MM.1S (cell line): ENCODE measurements around the gene LEO1.

Experiments
- DNase-seq: peaks from one replicate; pipeline ENCODE4 v3.0.0-alpha.2; 2015
- H2AFZ ChIP-seq: fragments of 300-600 bp; sonication (generic); 2 replicates; pipeline ENCODE4 v1.6.0; 2016; ENCODE audit warnings: antibody characterized with exemption, low read length
- H3F3A ChIP-seq: fragments of 300-600 bp; sonication (generic); 2 replicates; pipeline ENCODE4 v1.6.1; 2016; ENCODE audit warnings: mild to moderate bottlenecking, antibody characterized with exemption, low read length, moderate library complexity, mixed read lengths; ENCODE audit not compliant: insufficient read depth
- H3K27ac ChIP-seq: fragments of 300-600 bp; sonication (generic); 2 replicates; pipeline ENCODE4 v1.5.1; 2016; ENCODE audit warnings: mild to moderate bottlenecking, low read length
- H3K27me3 ChIP-seq: fragments of 300-600 bp; sonication (generic); replicated peaks from 2 replicates; pipeline ENCODE4 v1.6.0; 2016; ENCODE audit warnings: low read length; ENCODE audit not compliant: insufficient read depth
- H3K36me3 ChIP-seq: fragments of 300-600 bp; sonication (generic); replicated peaks from 2 replicates; pipeline ENCODE4 v1.6.1; 2016; ENCODE audit warnings: mild to moderate bottlenecking, low read length, mixed read lengths; ENCODE audit not compliant: insufficient read depth
- H3K4me1 ChIP-seq: fragments of 300-600 bp; sonication (generic); 2 replicates; pipeline ENCODE4 v1.6.1; 2016; ENCODE audit warnings: low read length, mixed read lengths
- H3K4me2 ChIP-seq: fragments of 300-600 bp; sonication (generic); 2 replicates; pipeline ENCODE4 v1.6.0; 2016; ENCODE audit warnings: low read depth, low read length
- H3K4me3 ChIP-seq: fragments of 300-600 bp; sonication (generic); 2 replicates; pipeline ENCODE4 v1.5.1; 2016; ENCODE audit warnings: low read length, mixed read lengths
- H3K79me2 ChIP-seq: fragments of 300-600 bp; sonication (generic); 2 replicates; pipeline ENCODE4 v1.6.1; 2016; ENCODE audit warnings: mixed run types, low read length, mixed read lengths
- H3K9ac ChIP-seq: fragments of 300-600 bp; sonication (generic); 2 replicates; pipeline ENCODE4 v1.6.1; 2016; ENCODE audit warnings: low read length, mixed read lengths
- H3K9me2 ChIP-seq: fragments of 300-600 bp; sonication (generic); replicated peaks from 2 replicates; pipeline ENCODE4 v1.6.1; 2016; ENCODE audit warnings: mild to moderate bottlenecking, low read length, mixed read lengths; ENCODE audit not compliant: insufficient read depth
- H3K9me3 ChIP-seq: fragments of 300-600 bp; sonication (generic); replicated peaks from 2 replicates; pipeline ENCODE4 v1.6.1; 2016; ENCODE audit warnings: mild to moderate bottlenecking, low read length, mixed read lengths; ENCODE audit not compliant: insufficient read depth
- H4K20me1 ChIP-seq: fragments of 300-600 bp; sonication (generic); 2 replicates; pipeline ENCODE4 v1.6.1; 2016; ENCODE audit warnings: mild to moderate bottlenecking, low read length, moderate library complexity, mixed read lengths; ENCODE audit not compliant: insufficient read depth
- CTCF ChIP-seq: fragments of 300-600 bp; sonication (generic); IDR thresholded peaks from 2 replicates; pipeline ENCODE4 v1.5.1; 2016; ENCODE audit warnings: antibody characterized with exemption, low read length, mixed read lengths
- EZH2 ChIP-seq: fragments of 300-600 bp; sonication (generic); optimal IDR thresholded peaks from 2 replicates; pipeline ENCODE3; 2017; ENCODE audit warnings: low read depth, mild to moderate bottlenecking, antibody characterized with exemption, low read length, mixed read lengths
- EZH2phosphoT487 ChIP-seq: fragments of 300-600 bp; sonication (generic); IDR thresholded peaks from 2 replicates; pipeline ENCODE4 v1.6.1; 2018; ENCODE audit warnings: antibody characterized with exemption, low read length

The LEO1 gene

GRCh38 chr15:51965691-51966090 lies 5.9 kb downstream of the LEO1 start:
- Histone ChIP-seq H2AFZ (no peak overlapping the region), H3K36me3 (no peaks in the 10 kb centered on the region), H3K9ac (no peak overlapping the region), H3K27me3 (no peaks in the 10 kb centered on the region), H3K4me2 (no peak overlapping the region), H4K20me1 (no peaks in the 10 kb centered on the region), H3F3A (no peaks in the 10 kb centered on the region), H3K9me2 (no peaks in the 10 kb centered on the region), H3K9me3 (no peaks in the 10 kb centered on the region), H3K4me3 (no peak overlapping the region), H3K27ac (no peak overlapping the region), H3K79me2 (peaks cover 64% of the 10 kb centered on the region), H3K4me1 (no peaks in the 10 kb centered on the region)
- TF ChIP-seq CTCF (no peak), EZH2phosphoT487 (no peak), EZH2 (no peak)
- no peak for DNase-seq

DNA sequence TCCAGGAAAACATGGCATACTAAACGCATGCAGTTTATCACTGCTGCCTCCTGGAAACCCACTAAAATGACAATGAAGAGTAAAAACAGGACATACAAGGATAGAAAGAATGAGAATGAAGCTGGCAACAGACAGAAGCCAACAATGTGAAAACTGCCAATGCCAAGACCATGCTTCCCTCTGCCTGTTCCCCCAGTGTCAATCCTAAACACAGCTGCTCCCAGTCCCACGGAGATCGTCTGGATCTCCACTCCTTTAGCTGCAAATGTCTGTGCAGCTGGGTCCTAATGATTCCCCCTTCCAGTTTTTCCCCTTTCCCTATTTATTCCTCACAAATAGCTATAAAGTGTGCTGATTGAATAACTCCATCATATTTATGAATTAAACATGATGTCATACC lies 16.1 kb downstream of the LEO1 start:
- H3K4me2 ChIP-seq = no peak overlapping the region
- no peak for DNase-seq
- H3K9me3 ChIP-seq = no peaks in the 10 kb centered on the region
- no peaks in the 10 kb centered on the region for H4K20me1 ChIP-seq
- no peak overlapping the region for H3K27ac ChIP-seq
- no peak overlapping the region for H3K4me3 ChIP-seq
- H3K9ac ChIP-seq = no peak overlapping the region
- TF ChIP-seq EZH2 (no peak), CTCF (no peak), EZH2phosphoT487 (no peak)
- no peaks in the 10 kb centered on the region for H3F3A ChIP-seq
- no peaks in the 10 kb centered on the region for H3K27me3 ChIP-seq
- no peak overlapping the region for H2AFZ ChIP-seq
- no peaks in the 10 kb centered on the region for H3K4me1 ChIP-seq
- no peaks in the 10 kb centered on the region for H3K79me2 ChIP-seq
- H3K9me2 ChIP-seq = no peaks in the 10 kb centered on the region
- peaks cover 13% of the 10 kb centered on the region; the same call in 1 of the 2 replicates for H3K36me3 ChIP-seq

DNA sequence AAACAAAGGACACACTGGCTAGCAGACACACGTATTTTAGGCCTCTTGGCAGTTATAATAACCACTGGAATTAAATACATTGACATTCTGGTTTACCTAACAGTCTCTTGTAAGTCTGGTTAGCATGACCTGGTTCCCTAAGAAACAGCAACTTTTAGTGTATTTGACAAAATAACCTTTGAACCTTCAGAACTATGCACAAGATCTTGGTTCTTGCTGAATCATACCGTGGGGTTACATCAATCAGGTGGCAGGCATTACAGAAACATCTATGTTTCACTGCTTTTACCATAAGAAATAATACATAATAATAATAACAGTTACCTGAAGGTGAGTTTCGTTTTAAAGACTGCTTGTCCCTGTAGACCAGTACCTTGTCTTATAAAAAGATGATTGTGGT lies 18.8 kb downstream of the LEO1 start:
- Histone ChIP-seq H3K4me2 (no peak overlapping the region), H3K9ac (no peak overlapping the region), H3K4me3 (no peak overlapping the region), H3K36me3 (peaks cover 10% of the 10 kb centered on the region; the same call in 1 of the 2 replicates), H3K79me2 (no peaks in the 10 kb centered on the region), H3K27ac (no peak overlapping the region), H2AFZ (no peak overlapping the region), H3K9me3 (no peaks in the 10 kb centered on the region), H3K4me1 (no peaks in the 10 kb centered on the region), H3K9me2 (no peaks in the 10 kb centered on the region), H4K20me1 (no peaks in the 10 kb centered on the region), H3K27me3 (no peaks in the 10 kb centered on the region), H3F3A (no peaks in the 10 kb centered on the region)
- TF ChIP-seq CTCF = no peak
- TF ChIP-seq EZH2phosphoT487 = no peak
- TF ChIP-seq EZH2 = no peak
- no peak for DNase-seq
